H1 (cell line): ENCODE measurements around the gene RIMBP2. TPM values are rescaled to one million over a fixed set of nuclear protein-coding genes. Genes with fewer than 3 reads are reported as not detected.

Experiments used
- EGR1 ChIP-seq: IDR thresholded peaks from 2 replicates; pipeline ENCODE4 v1.6.1; 2011; ENCODE audit warnings: low read depth, low read length, borderline replicate concordance
- KDM4A ChIP-seq: IDR thresholded peaks from one replicate; pipeline ENCODE4 v1.7.1; 2012; ENCODE audit warnings: low read depth, mild to moderate bottlenecking, moderate library complexity, low read length, inconsistent platforms; ENCODE audit not compliant: severe bottlenecking
- SUZ12 ChIP-seq: fragments of 200-600 bp; sonication (generic); IDR thresholded peaks from 2 replicates; pipeline ENCODE4 v1.6.1; 2012; ENCODE audit warnings: mild to moderate bottlenecking, inconsistent platforms, low read length, moderate library complexity, mixed read lengths
- polyA plus RNA-seq, 7 experiments: library from polyadenylated mRNA; depleted of rRNA in 3 of 7; stranded (reverse) in 5 of 7; unstranded in 2 of 7; fragments of >200 nt in 5 of 7; fragments of 200-250 nt in 2 of 7; gene quantifications; 1 replicate in 5 of 7; 2 replicates in 1 of 7; 4 replicates in 1 of 7; pipeline versions ENCODE4 v1.2.1 to v1.2.3, GENCODE V29; 2011 to 2013; ENCODE audit warnings: missing spikeins in 2 of 7, mixed read lengths in 2 of 7
- total RNA-seq: library from RNA; stranded (reverse); fragmentation: NEBNext Ultra II Directional; extraction: Animal tissue kit (Norgen Biotek cat#: 25700); gene quantifications from 2 replicates; pipeline ENCODE4 v1.2.1, GENCODE V29; 2021
- TF ChIP-seq, protein P1 (sequence below), 3 experiments: IDR thresholded peaks; 1 replicate in 2 of 3; 2 replicates in 1 of 3; pipeline versions ENCODE4 v1.5.1 to v1.6.1; 2011; ENCODE audit warnings: low read length in 3 of 3, mild to moderate bottlenecking in 3 of 3, inconsistent platforms in 2 of 3, low read depth in 1 of 3, moderate library complexity in 1 of 3; ENCODE audit not compliant: insufficient read depth in 1 of 3; ENCODE audit errors: control extremely low read depth in 1 of 3

Gene RIMBP2
- total and polyA plus RNA-seq, 2 of the 8 experiments (the other 6 are each of a cell fraction or from before 2014, with no cell fraction given), result 0.18 to 0.65 TPM

DNA sequence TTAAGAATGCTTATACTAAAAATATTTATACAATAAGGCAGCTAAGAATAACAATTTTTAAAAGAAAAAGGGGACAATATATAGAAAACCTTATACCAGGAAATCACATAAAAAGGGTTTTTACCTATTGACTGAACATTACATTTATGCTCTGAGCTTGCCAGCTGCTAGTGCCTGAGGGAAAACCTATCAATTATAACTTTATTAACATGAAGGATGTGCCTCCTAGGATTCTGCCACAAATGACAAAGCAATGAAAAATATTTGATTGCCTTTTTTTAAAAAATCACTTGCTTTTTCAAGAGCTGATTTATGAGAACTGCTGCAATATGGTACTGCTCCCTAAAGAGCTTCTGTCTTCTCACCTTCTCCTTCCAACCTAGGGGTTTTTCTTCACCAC, 185.7 kb downstream of the RIMBP2 start (continued):
- TF ChIP-seq KDM4A (no peak), EGR1 (no peak), SUZ12 (no peak)
- TF ChIP-seq, protein P1, sequence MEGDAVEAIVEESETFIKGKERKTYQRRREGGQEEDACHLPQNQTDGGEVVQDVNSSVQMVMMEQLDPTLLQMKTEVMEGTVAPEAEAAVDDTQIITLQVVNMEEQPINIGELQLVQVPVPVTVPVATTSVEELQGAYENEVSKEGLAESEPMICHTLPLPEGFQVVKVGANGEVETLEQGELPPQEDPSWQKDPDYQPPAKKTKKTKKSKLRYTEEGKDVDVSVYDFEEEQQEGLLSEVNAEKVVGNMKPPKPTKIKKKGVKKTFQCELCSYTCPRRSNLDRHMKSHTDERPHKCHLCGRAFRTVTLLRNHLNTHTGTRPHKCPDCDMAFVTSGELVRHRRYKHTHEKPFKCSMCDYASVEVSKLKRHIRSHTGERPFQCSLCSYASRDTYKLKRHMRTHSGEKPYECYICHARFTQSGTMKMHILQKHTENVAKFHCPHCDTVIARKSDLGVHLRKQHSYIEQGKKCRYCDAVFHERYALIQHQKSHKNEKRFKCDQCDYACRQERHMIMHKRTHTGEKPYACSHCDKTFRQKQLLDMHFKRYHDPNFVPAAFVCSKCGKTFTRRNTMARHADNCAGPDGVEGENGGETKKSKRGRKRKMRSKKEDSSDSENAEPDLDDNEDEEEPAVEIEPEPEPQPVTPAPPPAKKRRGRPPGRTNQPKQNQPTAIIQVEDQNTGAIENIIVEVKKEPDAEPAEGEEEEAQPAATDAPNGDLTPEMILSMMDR (IDR thresholded peaks at IDR 0.05; ENCODE audit: control extremely low read depth in 1 of 3, insufficient read depth in 1 of 3, low read depth in 1 of 3, low read length in 3 of 3), result no peak
